HCT116 (cell line): ENCODE data around the gene SF3B5.

Source experiments
- CBX3 ChIP-seq: IDR thresholded peaks from 2 replicates; pipeline ENCODE4 v1.6.1; 2012; ENCODE audit warnings: low read depth
- CTCF ChIP-seq, 3 experiments: fragments of 200-600 bp in 1 of 3; sonication (generic) in 1 of 3; IDR thresholded peaks in 2 of 3; conservative IDR thresholded peaks in 1 of 3; 2 replicates each; pipeline ENCODE4 v1.5.1; 2012 to 2017; ENCODE audit warnings: low read depth in 2 of 3, low read length in 2 of 3, antibody characterized with exemption in 1 of 3, borderline replicate concordance in 1 of 3, control low read depth in 1 of 3, mild to moderate bottlenecking in 1 of 3, mixed read lengths in 1 of 3, mixed run types in 1 of 3, moderate library complexity in 1 of 3; ENCODE audit not compliant: insufficient read depth in 1 of 3
- EZH2 ChIP-seq: fragments of 200-600 bp; sonication (generic); IDR thresholded peaks from 2 replicates; pipeline ENCODE4 v1.6.1; 2017; ENCODE audit warnings: antibody characterized with exemption, mixed run types
- EZH2phosphoT487 ChIP-seq: fragments of 200-600 bp; IDR thresholded peaks from 2 replicates; pipeline ENCODE4 v1.6.1; 2018; ENCODE audit warnings: antibody characterized with exemption, borderline replicate concordance
- POLR2A ChIP-seq: IDR thresholded peaks from 2 replicates; pipeline ENCODE4 v1.7.0; 2011; ENCODE audit warnings: borderline replicate concordance; ENCODE audit not compliant: insufficient read depth, insufficient read length; ENCODE audit errors: extremely low read depth
- POLR2AphosphoS5 ChIP-seq: IDR thresholded peaks from 2 replicates; pipeline ENCODE4 v1.6.1; 2011; ENCODE audit warnings: mild to moderate bottlenecking, low read depth, low read length, moderate library complexity
- RAD21 ChIP-seq: IDR thresholded peaks from 2 replicates; pipeline ENCODE4 v1.6.1; 2012; ENCODE audit warnings: low read depth, mild to moderate bottlenecking
- SP1 ChIP-seq: IDR thresholded peaks from 2 replicates; pipeline ENCODE4 v1.6.1; 2012; ENCODE audit warnings: low read depth
- TCF7L2 ChIP-seq: IDR thresholded peaks from 2 replicates; pipeline ENCODE4 v1.7.0; 2011; ENCODE audit warnings: borderline replicate concordance, inconsistent platforms; ENCODE audit not compliant: insufficient read depth, insufficient read length; ENCODE audit errors: extremely low read depth
- ZNF274 ChIP-seq: fragments of 200-500 bp; sonication (Bioruptor generic); IDR thresholded peaks from 2 replicates; pipeline ENCODE4 v1.6.1; 2014; ENCODE audit warnings: mild to moderate bottlenecking, low read depth, low read length, inconsistent platforms

GRCh38 chr6:144077871-144078270 is 17.5 kb downstream of the SF3B5 start:
- no peak for TF ChIP-seq RAD21
- TF ChIP-seq CTCF (IDR thresholded peaks at IDR 0.05 in 2 of 3, conservative IDR thresholded peaks at IDR 0.05 in 1 of 3; ENCODE audit: borderline replicate concordance in 1 of 3, insufficient read depth in 1 of 3, low read depth in 2 of 3, low read length in 2 of 3): no peak
- TF ChIP-seq POLR2A: no peak
- TF ChIP-seq POLR2AphosphoS5: no peak
- TF ChIP-seq TCF7L2: no peak
- no peak for TF ChIP-seq EZH2
- no peak for TF ChIP-seq ZNF274
- TF ChIP-seq EZH2phosphoT487: no peak
- no peak for TF ChIP-seq CBX3
- no peak for TF ChIP-seq SP1
